Measurements from ENCODE around the gene NGF. TPM values are rescaled to one million over a fixed set of nuclear protein-coding genes. Genes with fewer than 3 reads are reported as not detected.

Gene NGF
- total RNA-seq, 1 donor from 2014 or later: 2.1 TPM

- TF ChIP-seq CTCF (IDR thresholded peaks at IDR 0.05): no peak
- Histone ChIP-seq H3K36me3 (no peaks in the 10 kb centered on the region), H3K9me3 (no peaks in the 10 kb centered on the region), H3K4me3 (no peak overlapping the region), H3K27ac (no peak overlapping the region), H3K4me1 (peaks cover 6 to 21% of the 10 kb centered on the region in 2 donors), H3K27me3 (no peaks in the 10 kb centered on the region)
- intact Hi-C loops (cut with DNase I): no loop called here
- no peak for DNase-seq (ENCODE audit: low spot score in 2 of 2)
Measured at GRCh38 chr1:115300087-115300876, 37.8 kb downstream of the NGF start.

GRCh38 chr1:115299266-115299665, 38.8 kb downstream of the NGF start:
- DNase-seq (ENCODE audit: low spot score in 2 of 2): no peak
- Histone ChIP-seq H3K9me3 (no peaks in the 10 kb centered on the region), H3K4me3 (no peak overlapping the region), H3K27ac (peak overlapping the region in 1 of 2 donors; percentile 5), H3K36me3 (no peaks in the 10 kb centered on the region), H3K4me1 (peaks cover 6 to 15% of the 10 kb centered on the region in 2 donors), H3K27me3 (no peaks in the 10 kb centered on the region)
- TF ChIP-seq CTCF (IDR thresholded peaks at IDR 0.05): no peak
- intact Hi-C loops (cut with DNase I): no loop called here

GRCh38 chr1:115296981-115297380, 41.1 kb downstream of the NGF start:
- Histone ChIP-seq H3K36me3 (peaks cover 0 to under 1% of the 10 kb centered on the region in 2 donors), H3K9me3 (no peaks in the 10 kb centered on the region), H3K27ac (peak overlapping the region; percentile 24 to 52), H3K27me3 (no peaks in the 10 kb centered on the region), H3K4me1 (peaks cover 9 to 22% of the 10 kb centered on the region in 2 donors), H3K4me3 (no peak overlapping the region)
- DNase-seq (ENCODE audit: low spot score in 2 of 2): no peak
- no peak for TF ChIP-seq CTCF (IDR thresholded peaks at IDR 0.05)
- intact Hi-C loops (cut with DNase I): no loop called here

GRCh38 chr1:115295904-115296696, 41.9 kb downstream of the NGF start:
- H3K4me1 ChIP-seq: peaks cover 9 to 18% of the 10 kb centered on the region in 2 donors
- H3K27ac ChIP-seq: peak overlapping the region; percentile 52 to 55
- no peak overlapping the region for H3K4me3 ChIP-seq
- H3K36me3 ChIP-seq: peaks cover 0 to 7% of the 10 kb centered on the region in 2 donors
- intact Hi-C loops (cut with DNase I): no loop called here
- DNase-seq (ENCODE audit: low spot score in 2 of 2): no peak
- H3K27me3 ChIP-seq: no peaks in the 10 kb centered on the region
- TF ChIP-seq CTCF (IDR thresholded peaks at IDR 0.05): no peak
- no peaks in the 10 kb centered on the region for H3K9me3 ChIP-seq

- no peaks in the 10 kb centered on the region for H3K9me3 ChIP-seq
- H3K27me3 ChIP-seq: no peaks in the 10 kb centered on the region
- no peak for DNase-seq (ENCODE audit: low spot score in 2 of 2)
- H3K27ac ChIP-seq: peak overlapping the region in 1 of 2 donors; percentile 53
- no peak overlapping the region for H3K4me3 ChIP-seq
- H3K4me1 ChIP-seq: peaks cover 9 to 17% of the 10 kb centered on the region in 2 donors
- intact Hi-C loops (cut with DNase I): no loop called here
- H3K36me3 ChIP-seq: peaks cover 0 to 7% of the 10 kb centered on the region in 2 donors
- no peak for TF ChIP-seq CTCF (IDR thresholded peaks at IDR 0.05)
Measured at GRCh38 chr1:115293899-115294298, 44.1 kb downstream of the NGF start.

Measured in ascending aorta (tissue), 2 donors.